Suprapubic skin (tissue), 3 donors: ENCODE measurements around the gene PIAS4.

Experiments
- CTCF ChIP-seq, 2 donors: fragments of 200-600 bp in 1 of 2; fragments of 450-650 bp in 1 of 2; sonication (generic) in 1 of 2; IDR thresholded peaks; one replicate each; pipeline ENCODE4 v1.5.1; 2016 to 2019; ENCODE audit warnings: antibody characterized with exemption in 2 of 2, mild to moderate bottlenecking in 1 of 2, moderate library complexity in 1 of 2
- POLR2A ChIP-seq, 2 donors: fragments of 450-650 bp; IDR thresholded peaks; one replicate each; pipeline ENCODE4 v1.6.1; 2017; ENCODE audit warnings: antibody characterized with exemption in 2 of 2, mild to moderate bottlenecking in 2 of 2, moderate library complexity in 2 of 2

- TF ChIP-seq CTCF (IDR thresholded peaks at IDR 0.05) = no peak
- TF ChIP-seq POLR2A (IDR thresholded peaks at IDR 0.05) = peak in 1 of 2 donors; percentile 32
Observed at GRCh38 chr19:4067396-4068046, 60.0 kb downstream of the PIAS4 start.
